HG03135 (cell line): ENCODE data around the gene LARP4B.

Source experiments
- ATAC-seq: cut with Tn5 transposase; IDR thresholded peaks from one replicate; pipeline ENCODE4 v1.9.1; 2021; ENCODE audit warnings: mild to moderate bottlenecking, moderate library complexity; ENCODE audit not compliant: unreplicated experiment

The LARP4B gene

DNA sequence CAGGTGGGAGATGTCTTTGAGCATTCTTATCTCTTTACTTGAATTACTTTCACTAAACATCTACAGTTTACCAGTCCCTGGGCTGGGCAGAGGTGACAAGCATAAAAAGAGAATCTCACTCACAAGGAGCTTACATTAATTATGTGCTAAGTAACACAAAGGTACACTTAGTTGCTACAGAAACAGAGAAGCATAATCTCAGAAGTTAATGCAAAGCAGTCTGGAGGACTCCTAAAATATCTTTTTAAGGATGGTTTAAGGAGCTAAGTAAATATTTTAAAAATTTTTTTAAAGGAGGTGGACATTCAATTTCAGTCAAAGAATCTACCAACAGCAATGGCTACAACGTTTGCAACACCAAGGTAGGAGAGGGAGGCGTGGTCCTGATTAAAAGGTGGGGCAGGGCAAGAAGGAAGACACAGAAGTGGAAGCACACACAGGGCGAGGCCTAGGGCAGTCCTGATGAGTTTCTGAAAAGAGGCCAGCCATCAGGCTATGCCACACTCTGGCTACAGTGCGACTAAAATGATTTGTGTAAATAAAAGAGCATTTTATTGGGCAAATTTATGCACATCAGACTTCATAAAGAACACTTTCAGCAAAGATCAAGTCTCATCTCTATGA, 5.3 kb downstream of the LARP4B start:
- ATAC-seq = no peak

DNA sequence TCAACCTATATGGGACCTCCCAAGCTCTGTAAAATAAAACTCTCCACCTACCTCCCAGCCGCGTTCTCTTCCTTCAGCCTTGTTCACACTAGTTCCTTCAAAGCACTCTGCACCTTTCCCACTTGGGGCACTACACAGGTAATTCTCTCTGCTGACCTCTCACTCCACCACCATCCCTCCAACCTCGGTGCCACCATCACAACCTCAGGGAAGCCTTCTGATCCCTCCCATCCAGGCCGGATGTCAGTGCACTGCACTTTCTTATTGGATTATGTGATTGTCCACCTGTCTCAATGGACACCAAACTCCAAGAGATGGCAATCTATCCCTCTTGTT, 7.0 kb downstream of the LARP4B start:
- ATAC-seq = no peak

DNA sequence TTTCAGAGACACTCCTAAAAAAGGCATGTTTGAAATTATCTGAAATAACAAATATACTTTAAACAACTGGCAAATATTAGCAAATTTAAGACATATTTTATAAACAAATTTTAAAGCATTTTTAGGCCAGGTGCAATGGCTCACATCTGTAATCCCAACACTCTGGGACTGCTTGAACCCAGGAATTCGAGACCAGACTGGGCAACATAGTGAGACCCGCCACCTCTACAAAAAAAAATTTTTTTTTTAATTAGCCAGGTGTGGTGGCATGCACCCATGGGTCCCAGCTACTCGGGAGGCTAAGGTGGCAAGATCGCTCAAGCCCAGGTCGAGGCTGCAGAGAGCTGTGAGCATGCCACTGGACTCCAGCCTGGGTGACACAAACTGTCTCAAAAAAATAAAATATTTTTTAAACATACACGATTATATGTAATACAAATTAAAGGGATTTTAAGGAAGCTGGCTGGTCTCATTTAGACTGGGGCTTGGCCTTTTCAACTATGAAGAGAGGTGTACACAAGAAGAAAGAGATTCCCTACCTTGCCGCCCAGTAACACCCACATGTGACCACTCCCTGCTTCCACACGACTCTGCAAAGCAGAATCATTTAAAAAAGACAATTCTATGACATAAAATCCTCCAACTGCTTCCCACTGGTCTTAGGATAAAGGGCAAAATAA, 7.5 kb downstream of the LARP4B start:
- ATAC-seq = no peak

DNA sequence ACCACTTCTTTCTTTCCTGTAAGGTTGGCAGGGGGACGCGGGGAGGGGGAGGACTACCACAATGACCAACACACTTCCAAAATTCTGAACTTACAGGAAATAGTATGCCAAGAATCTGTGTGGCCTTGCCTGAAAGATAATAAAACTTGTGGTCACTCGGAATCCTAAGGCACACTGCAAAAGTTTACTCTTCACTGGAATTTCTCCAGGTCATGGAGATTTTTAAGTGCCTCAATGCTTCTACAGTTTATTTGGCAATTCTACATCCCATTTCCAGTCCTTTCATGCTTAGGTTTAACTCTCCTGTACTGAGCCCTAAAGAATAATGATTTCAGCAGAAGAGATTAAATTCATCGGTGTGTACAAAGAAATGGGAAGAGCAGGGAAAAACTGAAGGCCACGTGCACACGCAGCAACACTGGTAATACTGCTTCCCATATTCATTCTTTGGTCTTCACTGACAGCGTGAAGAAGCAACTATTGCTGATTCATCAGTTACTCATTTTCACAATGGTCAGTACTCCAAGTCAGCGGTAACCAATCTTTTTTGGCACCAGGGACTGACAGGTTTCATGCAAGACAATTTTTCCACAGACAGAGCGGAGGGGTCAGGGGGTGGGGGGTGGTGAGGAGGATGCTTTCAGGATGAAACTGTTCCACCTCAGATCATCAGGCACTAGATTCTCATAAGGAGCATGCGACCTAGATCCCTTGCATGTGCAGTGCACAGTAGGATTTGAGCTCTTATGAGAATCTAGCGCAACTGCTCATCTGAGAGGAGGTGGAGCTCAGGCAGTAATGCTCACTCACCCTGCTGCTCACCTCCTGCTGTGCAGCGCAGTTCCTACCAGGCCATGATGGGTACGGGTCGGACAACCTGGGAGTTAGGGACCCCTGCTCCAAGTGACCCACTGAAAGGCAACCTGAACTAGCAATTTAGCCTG, 9.8 kb downstream of the LARP4B start:
- no peak for ATAC-seq

DNA sequence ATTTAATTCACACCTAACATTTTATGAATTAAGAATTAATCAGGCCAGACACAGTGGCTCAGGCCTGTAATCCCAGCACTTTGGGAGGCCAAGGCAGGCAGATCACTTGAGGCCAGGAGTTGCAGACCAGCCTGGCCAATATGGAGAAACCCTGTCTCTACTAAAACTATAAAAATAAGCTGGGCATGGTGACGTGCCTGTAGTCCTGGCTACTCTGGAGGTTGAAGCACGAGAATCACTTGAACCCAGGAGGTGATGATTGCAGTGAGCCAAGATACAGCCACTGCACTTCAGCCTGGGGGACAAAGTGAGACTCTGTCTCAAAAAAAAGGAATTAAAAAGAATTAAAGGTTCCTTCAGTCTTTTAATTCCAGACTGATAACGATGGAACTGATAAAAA, 11.1 kb downstream of the LARP4B start:
- ATAC-seq = no peak

DNA sequence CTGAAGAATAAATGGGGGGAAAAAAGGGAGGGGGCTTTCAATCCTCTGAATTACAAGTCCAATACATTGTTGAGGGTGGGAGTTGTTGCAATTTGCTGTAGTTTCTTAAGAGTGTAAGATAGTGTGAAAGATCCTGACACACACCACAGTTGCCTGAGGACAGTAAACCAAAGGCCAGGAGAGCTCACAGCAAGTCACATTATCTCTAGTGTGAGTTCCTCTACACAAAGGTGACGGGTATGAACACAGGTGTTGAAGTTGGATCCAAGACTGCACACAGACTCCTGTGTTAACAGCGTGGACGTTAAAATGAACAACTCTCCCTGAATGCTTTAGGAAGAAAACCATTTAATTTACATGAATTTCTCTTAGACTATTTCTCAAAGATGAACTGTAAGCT, 12.0 kb downstream of the LARP4B start:
- ATAC-seq = no peak

DNA sequence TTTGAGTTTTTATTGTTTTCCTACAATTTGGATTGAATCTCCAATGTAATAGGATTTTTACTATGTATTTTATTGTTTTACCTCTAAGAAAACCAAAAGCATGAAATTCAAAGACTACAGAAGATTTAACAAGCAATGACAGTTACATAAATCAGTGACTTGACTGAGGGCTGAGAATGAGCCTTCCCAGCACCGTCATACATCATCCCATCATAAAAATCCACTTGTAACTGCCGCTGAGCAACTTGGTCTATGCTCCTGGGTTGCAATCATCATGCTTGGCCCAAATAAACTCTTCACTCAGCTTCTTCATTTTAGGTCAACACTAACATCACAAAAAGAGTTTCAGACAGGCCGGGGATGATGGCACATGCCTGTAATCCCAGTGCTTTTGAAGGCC, 13.5 kb downstream of the LARP4B start:
- ATAC-seq = no peak

DNA sequence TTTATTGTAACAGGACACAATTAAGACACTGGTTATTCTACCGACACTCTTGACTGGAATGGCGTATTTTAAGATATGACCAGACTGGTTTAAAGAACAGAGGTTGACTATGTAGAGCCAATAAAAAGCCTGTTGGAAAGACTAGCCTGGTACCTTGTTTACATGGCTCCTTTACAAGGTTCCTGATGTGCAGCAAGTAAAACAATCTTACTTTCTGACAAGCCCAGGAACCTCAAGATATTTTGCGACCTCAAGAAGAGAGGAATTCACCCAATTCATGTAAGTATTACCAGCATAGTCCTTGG, 14.1 kb downstream of the LARP4B start:
- ATAC-seq = no peak

DNA sequence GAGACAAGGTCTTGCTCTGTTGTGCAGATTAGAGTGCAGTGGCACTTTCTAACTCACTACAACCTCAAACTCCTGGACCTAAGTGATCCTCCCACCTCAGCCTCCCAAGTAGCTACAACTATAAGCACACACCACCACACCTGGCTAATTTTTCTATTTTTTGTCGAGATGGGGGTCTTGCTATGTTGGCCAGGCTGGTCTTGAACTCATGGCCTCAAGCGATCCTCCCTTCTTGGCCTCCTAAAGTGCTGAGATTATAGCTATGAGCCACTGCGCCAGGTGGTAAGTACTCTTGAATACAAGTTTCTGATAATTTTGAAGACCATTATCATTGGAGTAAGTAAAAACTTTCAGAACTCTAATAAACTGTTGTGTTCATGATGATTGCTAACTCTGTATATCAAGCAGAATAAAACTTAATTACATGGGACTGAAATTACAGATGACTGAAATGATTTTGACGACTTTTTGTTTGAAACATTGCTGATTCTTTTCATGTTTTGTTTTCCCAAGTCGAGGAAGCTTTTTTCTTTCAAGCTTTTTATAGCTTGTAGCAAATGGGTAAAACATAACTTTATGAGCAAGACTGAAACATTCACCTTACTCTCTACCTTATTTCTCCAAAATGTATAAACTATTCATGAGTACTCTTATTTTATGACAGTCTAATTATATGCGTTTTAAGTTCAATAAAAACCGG, 14.6 kb downstream of the LARP4B start:
- no peak for ATAC-seq

DNA sequence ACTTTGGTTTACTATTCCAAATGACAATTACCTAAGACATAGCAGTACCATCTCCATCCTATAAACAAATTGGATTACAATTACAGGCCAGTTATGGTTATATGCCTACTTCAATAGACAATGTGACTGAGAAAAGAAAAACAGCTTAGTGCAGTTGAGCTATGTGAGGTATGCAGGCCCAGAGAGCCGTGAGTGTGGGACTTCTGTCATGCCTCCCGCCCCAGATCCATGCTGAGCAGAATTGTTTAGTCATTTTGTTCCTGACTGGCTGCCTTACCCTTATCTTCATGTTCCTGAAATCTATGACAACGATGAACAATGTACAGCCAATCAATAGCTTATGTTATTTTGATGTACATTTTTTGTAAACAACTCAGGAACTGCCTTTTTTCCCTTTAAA, 21.7 kb downstream of the LARP4B start:
- no peak for ATAC-seq

DNA sequence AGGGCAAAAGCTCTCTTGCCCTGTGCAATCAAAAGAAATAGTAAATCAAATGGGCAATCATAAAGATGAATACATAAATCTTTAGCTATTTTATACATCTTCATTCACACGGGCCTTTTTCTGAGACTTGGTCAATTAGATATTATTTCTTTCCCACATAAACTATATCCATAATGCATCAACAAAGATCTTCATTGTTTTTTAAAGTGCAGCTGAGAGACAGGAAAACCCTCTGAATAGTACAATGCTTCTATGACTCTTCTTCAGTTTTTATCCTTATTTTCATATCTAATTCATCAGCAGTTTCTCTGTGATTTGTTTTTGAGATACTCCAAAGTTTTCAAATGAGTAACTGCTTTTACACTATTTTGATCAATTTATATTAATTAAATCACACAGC, 25.5 kb downstream of the LARP4B start:
- no peak for ATAC-seq

DNA sequence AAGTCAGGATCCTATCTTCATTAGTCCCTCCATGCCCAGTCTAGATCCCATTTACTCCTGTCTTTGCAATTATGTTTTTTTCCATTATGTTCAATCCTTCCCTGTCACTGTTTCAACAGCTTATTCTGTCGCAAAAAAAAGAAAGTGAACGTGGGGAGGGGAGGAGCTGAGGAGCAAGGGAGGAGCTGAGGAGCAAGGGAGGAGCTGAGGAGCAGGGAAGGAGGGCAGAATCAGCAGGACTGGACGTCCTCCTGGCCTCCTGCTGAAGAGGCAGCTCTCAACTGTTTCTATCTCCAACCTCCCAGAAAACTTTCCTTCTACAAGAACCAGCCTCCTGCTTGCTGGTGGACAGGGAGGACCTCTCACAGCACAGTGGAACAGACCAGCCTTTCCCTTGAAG, 26.0 kb downstream of the LARP4B start:
- ATAC-seq = no peak

DNA sequence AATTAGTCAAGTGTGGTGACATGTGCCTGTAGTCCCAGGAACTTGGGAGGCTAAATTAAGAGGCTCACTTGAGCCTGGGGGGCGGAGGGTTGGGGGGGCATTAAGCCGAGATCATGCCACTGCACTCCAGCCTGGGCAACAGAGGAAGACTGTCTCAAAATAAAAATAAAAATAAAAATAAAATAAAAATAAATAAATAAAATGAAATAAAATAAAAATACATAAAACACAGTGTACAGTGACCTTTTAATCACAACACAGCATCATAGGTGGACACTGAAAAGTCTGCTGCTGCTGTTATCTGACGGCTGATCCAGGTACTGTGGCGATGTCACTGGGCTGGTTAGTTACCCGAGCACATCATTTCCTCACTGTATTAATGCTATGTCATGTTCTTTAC, 27.1 kb downstream of the LARP4B start:
- no peak for ATAC-seq

DNA sequence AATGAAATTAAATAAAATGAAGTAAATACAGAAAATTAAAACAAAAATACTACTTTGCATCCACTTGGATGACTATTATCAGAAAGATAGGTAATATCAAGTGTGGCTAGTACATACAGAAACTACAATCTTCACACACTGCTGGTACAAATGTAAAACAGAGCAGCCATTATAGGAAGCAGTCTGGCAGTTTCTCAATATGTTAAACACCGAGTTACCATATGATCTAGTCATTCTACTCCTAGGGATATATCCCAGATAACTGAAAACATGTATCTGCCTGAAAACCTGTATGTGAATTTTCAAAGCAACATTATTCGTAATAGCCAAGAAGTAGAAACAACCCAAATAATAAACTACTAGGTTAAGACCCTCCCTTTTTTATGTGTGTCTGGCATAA, 33.4 kb downstream of the LARP4B start:
- no peak for ATAC-seq

DNA sequence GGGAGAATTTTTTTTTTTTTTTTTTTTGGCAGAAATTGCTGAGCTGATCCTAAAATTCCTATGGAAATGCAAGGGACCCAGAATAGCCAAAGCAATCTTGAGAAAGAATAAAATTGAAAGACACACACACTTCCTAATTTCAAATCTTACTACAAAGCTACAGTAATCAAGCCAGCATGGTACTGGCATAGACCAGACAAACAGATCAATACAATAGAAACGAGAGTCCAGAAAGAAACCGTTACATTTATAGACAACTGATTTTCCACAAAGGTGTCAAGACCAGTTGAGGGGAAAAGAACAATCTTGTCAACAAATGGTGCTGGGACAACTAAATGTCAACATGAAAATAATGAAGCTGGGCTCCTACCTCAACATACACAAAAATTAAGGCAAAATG, 34.5 kb downstream of the LARP4B start:
- no peak for ATAC-seq

DNA sequence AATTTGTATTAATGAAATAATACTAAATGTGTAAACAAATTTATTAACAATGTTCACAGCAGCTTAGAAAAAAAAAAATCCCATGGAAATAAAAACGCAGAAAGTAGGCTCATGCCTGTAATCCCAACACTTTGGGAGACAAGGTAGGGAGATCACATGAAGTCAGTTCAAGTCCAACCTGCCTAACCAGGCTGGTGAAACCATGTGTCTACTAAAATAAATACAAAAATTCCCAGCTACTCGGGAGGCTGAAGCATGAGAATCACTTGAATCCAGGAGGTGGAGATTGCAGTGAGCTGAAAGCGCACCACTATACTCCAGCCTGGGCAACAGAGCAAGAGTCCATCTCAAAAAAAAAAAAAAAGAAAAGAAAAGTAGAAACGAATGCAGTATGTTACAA, 36.2 kb downstream of the LARP4B start:
- no peak for ATAC-seq

DNA sequence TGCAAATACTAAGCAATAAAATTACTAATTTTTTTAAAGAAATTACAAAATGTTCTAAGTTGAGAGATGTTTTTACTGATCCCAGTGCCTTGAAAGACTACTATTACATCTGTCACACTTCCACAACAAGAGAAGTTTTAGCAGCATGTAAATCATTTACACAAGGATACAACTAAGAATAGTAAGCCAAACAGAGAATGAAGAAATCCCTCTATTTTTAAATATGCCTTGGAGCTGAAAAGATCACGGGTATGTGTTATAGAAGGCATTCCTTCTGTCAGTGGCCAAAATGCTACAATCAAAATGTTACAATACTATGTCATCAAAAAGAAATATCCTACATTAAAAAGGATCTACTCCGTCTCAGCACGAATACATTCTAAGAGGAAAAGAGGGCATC, 52.6 kb downstream of the LARP4B start:
- ATAC-seq = no peak

DNA sequence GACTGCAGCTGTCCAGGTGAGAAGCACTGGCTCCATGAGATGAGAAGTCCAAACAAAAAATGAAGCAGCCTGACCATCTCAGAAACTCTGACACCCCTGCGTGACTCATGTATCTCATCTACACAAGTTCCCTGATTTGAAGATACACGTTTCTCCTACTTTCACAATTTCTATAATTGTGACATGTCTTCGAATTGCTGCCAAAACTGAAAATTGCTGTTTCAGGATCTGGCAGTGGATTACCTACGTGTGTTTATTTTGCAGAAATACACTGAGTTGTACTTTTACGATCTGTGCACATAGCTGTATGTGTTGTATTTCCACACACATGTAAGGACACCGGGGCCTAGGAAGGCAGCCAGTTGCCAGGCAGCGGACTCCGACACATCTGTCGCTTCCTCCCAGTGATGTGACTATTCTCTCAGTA, 53.2 kb downstream of the LARP4B start:
- ATAC-seq = no peak

DNA sequence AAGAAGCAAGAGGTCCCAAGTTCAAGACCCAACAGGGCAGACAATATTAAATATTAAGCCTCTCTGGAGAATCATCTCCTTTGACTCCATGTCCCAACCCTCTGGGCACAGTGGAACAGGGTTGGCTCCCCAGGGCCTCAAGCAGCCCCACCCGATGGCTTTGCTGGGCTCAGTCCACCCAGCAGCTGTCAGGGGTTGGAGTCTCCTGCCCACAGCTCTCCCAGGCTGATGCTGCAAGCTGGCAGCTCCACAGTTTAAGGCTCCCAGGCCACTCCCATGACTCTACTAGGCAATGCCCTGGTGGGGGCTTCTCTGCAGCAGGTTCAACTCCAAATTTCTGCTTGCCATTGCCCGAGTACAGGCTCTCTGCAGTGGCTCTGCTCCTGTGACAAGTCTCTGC, 55.1 kb downstream of the LARP4B start:
- ATAC-seq = no peak

DNA sequence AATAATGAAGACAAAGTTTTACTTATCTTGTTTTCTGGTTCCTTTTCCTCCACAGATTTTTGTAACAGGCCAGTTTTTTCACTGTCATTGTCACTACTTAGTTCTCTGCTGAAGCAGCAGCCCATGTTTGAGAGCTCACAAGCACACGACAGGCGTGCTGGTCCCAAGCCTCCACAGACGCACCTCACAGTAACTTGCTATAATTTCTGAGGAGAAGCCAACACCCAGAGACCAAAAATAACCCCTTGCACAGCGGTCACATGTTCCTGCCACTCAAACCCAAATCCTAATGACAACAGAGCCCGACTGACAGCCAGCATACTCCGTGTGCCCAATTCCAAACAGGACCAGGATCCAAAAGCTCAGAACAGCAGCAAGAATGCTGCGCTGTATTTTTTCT, 58.5 kb downstream of the LARP4B start:
- no peak for ATAC-seq

DNA sequence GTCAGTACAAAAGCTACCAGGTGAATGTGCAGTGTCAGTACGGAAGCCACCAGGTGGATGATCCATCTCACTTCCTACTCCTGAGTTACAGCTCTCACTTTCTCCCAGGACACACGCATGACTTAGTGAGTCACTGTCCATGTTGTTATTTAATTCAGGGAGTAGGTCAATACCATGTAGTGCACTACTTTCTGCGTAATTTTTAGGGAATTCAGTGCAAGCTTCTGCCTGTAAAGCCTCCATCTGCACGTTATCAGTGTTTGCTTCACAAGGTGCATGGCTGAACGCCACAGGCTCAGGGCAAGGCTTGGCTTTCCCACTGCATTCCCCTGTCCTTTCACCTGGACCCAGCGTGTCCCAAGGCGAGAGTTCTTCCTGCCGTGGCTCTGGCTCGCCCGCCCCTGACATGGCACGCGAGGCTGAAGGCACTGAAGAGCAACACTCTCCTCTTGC, 59.5 kb downstream of the LARP4B start:
- ATAC-seq = no peak
